HG03139 (cell line): Measurements from ENCODE around the gene SASH1.

Experiments used
- ATAC-seq: cut with Tn5 transposase; IDR thresholded peaks from one replicate; pipeline ENCODE4 v1.9.1; 2021; ENCODE audit not compliant: unreplicated experiment

Gene SASH1

DNA sequence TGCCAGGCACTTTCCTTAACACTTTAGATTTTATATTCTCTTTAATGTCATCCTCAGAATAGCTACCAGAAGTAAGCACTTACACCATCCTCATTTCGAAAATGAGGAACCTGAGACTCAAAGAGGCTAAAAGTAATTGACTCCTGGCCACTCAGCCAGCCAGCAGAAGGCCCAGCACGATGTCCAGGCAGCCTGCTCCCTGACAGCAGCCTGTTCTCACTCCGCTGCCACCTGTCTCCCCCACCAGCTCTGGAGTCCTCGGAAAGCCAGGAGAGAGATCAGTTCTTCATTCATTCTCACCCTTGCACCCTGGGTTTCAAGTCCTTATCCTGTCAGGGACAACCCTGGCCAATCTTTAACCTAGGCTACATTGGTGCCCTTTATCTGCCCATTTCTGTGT is 174.0 kb downstream of the SASH1 start:
- no peak for ATAC-seq

DNA sequence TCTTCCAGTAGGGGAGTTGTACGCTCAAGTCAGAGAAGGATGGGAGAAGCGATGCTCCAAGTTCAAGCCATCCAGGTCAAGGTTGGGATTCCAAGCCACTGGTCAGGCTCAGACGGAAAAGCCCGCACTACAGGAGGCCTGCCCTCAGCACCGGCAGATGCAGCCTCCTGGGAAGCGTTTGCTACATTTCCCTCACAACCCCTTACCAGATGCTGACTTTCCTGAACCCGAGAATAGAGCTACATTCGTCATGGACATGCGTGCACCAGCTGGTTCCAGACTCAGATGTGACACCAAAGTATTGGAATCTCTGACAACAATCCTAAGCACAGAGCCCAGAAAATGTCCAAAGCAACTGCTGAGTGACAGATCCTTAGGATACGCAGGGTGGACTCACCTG is 174.8 kb downstream of the SASH1 start:
- no peak for ATAC-seq

DNA sequence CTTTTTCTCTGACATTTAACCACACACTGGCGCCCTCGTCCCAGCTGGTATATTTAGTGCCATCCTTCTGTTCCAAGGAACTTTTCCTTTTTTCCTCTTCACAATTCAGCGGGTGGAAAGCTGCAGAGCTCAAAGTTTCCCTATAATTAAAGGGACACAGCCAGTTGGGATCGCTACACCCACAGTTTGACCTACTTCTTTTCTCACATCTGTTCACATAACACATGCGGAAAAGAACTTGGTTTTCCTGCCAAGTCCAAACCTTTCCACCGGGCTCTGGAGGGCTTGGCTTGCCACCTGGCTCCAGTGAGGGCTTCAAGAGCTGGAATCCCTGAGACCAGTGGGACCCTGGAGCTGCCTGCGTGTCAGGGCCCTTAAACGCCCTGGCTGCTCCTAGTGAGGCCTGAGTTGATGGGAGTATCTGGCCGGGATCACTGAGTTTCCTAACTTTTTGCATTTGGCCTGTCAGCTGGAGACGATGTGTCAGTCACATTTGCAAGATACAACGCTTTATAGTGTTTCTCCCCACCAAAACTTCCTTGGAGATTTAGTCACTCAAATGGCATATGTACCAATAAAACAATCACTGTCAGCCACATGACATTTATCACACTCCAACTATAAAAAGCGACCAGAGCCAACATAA is 176.0 kb downstream of the SASH1 start:
- no peak for ATAC-seq

DNA sequence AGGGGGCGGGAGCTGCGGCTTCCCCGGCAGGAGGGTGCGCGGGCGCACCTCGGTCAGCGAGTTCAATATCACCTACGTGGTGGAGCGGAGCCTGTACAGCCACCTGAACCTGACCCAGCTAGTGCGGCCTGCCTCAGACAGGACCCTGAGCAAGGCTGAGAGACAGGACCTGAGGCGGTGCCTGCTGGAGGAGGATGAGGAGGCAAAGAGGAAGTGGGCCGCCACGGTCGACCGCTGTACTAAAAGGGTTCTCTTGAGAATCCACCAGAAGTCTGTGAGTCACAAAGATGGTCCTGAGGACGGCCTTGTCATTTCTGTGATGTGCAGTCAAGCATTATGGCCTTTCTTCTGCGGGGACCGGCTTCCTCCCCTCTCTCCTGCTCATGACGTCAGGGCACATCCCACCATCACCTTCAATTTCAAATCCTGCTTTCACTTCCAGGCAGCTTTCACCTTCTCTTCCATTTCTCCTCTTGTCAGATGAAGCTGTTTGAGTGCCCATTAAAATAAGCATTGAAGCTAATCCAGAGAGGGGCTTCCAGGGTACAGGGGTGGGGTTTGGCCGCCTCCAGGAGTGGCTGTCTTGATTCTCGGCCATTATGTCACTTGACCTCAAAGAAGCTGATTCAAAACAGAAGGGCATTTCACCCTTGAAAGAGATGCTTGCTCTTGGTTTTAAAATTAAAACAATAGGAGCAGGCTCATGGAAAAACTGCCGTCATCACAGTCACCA is 177.6 kb downstream of the SASH1 start:
- ATAC-seq: peak; percentile 94

- no peak for ATAC-seq
Observed at GRCh38 chr6:148521158-148521557, 178.5 kb downstream of the SASH1 start.

- ATAC-seq: no peak
Observed at GRCh38 chr6:148521586-148521985, 178.9 kb downstream of the SASH1 start.

GRCh38 chr6:148523048-148523447 is 180.4 kb downstream of the SASH1 start:
- no peak for ATAC-seq

GRCh38 chr6:148523551-148523950 is 180.9 kb downstream of the SASH1 start:
- no peak for ATAC-seq

- ATAC-seq: no peak
Observed at GRCh38 chr6:148524471-148524882, 181.8 kb downstream of the SASH1 start.

- no peak for ATAC-seq
Observed at GRCh38 chr6:148524976-148525375, 182.3 kb downstream of the SASH1 start.

GRCh38 chr6:148525453-148525852 is 182.8 kb downstream of the SASH1 start:
- ATAC-seq: no peak

- no peak for ATAC-seq
Observed at GRCh38 chr6:148526145-148526544, 183.5 kb downstream of the SASH1 start.

DNA sequence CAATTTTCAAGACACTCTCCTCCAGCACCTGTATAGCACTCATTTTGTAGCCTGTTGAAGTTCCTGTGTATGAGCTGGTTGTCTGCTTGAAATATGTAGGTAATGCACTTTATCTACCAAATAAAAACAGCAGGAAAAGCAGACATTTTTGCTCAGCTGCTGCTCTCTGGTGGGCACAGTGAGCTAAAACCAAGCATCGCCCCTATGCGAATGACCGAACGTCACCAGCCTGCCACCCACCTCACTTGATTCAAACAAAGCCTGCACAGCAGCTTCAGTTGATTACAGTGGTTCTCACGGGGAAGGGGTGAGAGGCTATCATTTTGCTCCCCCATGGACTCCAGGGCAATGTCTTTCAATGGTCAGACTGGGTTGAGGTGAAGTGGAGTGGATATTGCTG is 185.7 kb downstream of the SASH1 start:
- ATAC-seq: no peak

DNA sequence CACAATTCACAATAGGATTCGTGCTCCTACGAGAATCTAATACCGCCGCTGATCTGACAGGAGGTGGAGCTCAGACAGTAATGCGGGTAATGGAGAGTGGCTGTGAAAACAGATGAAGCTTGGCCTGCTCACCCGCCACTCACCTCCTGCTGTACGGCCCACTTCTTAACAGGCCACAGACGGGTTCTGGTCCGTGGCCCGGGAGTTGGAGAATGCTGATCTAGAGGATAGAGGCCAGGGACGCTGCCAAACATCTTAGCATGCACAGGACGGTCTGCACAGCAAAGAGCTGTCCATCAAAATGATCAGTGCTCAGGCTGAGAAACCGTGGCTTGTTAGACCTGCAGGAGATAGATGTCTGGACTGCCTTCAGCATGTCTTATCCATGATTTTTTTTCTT is 186.4 kb downstream of the SASH1 start:
- no peak for ATAC-seq

- ATAC-seq: peak; percentile 79
Observed at GRCh38 chr6:148530394-148530953, 187.8 kb downstream of the SASH1 start.

- ATAC-seq: no peak
Observed at GRCh38 chr6:148530976-148531375, 188.3 kb downstream of the SASH1 start.

DNA sequence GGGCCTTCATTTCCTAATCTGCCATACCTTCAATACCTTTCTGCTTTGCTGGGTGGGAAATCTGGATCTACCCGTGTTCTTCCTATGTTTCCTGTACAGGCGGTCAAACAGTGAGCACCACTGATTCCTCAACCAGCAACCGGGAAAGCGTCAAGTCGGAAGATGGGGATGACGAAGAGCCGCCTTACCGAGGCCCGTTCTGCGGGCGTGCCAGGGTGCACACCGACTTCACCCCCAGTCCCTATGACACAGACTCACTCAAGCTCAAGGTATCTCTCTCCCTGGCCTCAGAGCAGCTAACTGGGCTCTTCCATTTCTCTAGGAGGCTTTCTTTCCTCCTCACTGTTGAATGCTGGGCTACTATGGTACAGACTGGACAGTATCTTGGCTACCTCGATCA is 190.1 kb downstream of the SASH1 start:
- ATAC-seq: no peak

GRCh38 chr6:148533309-148534107 is 190.9 kb downstream of the SASH1 start:
- no peak for ATAC-seq

GRCh38 chr6:148534871-148535270 is 192.2 kb downstream of the SASH1 start:
- ATAC-seq: no peak

GRCh38 chr6:148535381-148535780 is 192.7 kb downstream of the SASH1 start:
- ATAC-seq: no peak

GRCh38 chr6:148535976-148536375 is 193.3 kb downstream of the SASH1 start:
- no peak for ATAC-seq
